Caki2 (cell line): ENCODE data around the gene DGKB. TPM values are rescaled to one million over a fixed set of nuclear protein-coding genes. Genes with fewer than 3 reads are reported as not detected.

Experiments used
- DNase-seq: peaks from one replicate; pipeline ENCODE4 v3.0.0-alpha.2; 2015; ENCODE audit warnings: low read depth
- in situ Hi-C: cut with HindIII; loops from 2 replicates; pipeline ENCODE4 v1.10.0; 2016; ENCODE audit warnings: low sequenced_read_pairs, low pct_unique_long_range_greater_than_20kb, mixed read lengths
- total RNA-seq: library from RNA; depleted of rRNA; stranded (reverse); fragments of >200 nt; shearing (Covaris generic); gene quantifications from 2 replicates; pipeline ENCODE4 v1.2.3, GENCODE V29; 2014; ENCODE audit warnings: low replicate concordance

The DGKB gene
- total RNA-seq, 1 experiment from 2014 or later: not detected

DNA sequence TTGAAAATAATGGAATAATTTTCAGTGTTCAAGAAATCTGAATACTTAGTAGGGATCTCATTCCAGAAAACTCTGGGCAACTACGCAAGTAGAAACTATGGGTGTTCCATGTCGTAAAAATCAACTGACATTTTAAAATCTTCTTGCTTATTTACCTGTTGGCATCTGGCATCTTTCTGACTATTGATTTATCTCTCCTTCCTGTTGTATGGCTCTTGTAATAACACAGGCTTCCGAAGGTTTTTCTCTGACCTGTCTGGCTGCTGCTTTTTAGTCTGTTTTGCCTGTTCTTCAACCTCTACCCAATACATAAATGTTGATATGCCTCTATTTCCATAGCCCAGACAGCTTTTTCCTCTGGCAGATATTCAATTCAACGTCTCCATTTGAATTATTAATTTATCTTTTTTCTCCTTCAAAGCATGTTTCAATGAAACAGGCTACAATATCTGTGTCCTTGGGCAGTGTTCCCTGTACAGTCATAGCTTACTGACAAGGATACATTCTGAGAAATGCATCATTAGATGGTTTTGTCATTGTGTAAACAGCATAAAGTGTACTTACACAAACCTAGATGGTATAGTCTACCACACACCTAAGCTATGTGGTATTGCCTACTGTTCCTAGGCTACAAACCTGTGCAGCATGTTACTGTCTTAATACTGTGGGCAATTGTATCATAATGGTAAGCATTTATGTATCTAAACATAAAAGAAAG lies 807.2 kb downstream of the DGKB start:
- no peak for DNase-seq
- in situ Hi-C loops: no loop called here
